GM12891 (cell line): Measurements from ENCODE around the gene HHAT.
"Not testable (repeated sequence)": the region's sequence is repeated elsewhere in the genome, so short reads cannot be mapped to it uniquely, and the experiment has no call there.

Experiments
- PAX5 ChIP-seq: IDR thresholded peaks from 2 replicates; pipeline ENCODE4 v1.6.1; 2011; ENCODE audit warnings: low read length, moderate library complexity, mild to moderate bottlenecking; ENCODE audit not compliant: insufficient read depth, severe bottlenecking
- POLR2A ChIP-seq: IDR thresholded peaks from 2 replicates; pipeline ENCODE4 v1.6.1; 2011; ENCODE audit warnings: low read depth, low read length, control low read depth
- POLR2AphosphoS5 ChIP-seq: IDR thresholded peaks from 2 replicates; pipeline ENCODE4 v1.6.1; 2011; ENCODE audit warnings: low read depth, low read length, control low read depth
- POU2F2 ChIP-seq: IDR thresholded peaks from 2 replicates; pipeline ENCODE4 v1.6.1; 2011; ENCODE audit warnings: low read depth, mild to moderate bottlenecking, control low read depth, low read length, moderate library complexity
- SPI1 ChIP-seq: IDR thresholded peaks from 2 replicates; pipeline ENCODE4 v1.6.1; 2011; ENCODE audit warnings: low read depth, low read length, control low read depth
- TAF1 ChIP-seq: IDR thresholded peaks from 2 replicates; pipeline ENCODE4 v1.6.1; 2011; ENCODE audit warnings: low read depth, low read length, control low read depth

DNA sequence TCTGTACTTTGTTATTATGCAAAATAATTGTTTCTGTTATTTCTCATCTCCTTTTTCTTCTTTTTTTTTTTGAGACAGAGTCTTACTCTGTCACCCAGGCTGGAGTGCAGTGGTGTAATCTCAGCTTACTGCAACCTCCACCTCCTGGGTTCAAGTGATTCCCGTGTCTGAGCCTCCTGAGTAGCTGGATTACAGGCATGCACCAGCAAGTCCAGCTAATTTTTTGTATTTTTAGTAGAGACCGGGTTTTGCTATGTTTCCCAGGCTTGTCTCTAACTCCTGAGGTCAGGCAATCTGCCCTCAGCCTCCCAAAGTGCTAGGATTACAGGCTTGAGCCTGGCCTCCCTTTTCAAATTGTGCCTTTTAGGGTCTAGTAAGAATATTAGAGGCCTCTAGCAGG lies 77.6 kb downstream of the HHAT start:
- TF ChIP-seq POU2F2, POLR2A, SPI1, POLR2AphosphoS5, TAF1, PAX5: not testable (repeated sequence)
